ENCODE data around the gene PTPN6.

Gene PTPN6

GRCh38 chr12:6957151-6957701 is 6.1 kb downstream of the PTPN6 start:
- no peak for DNase-seq

GRCh38 chr12:6957741-6958608 is 6.8 kb downstream of the PTPN6 start:
- no peak for DNase-seq

GRCh38 chr12:6958609-6959057 is 7.5 kb downstream of the PTPN6 start:
- no peak for DNase-seq

GRCh38 chr12:6959058-6959804 is 8.1 kb downstream of the PTPN6 start:
- DNase-seq: no peak

GRCh38 chr12:6959805-6960592 is 8.8 kb downstream of the PTPN6 start:
- DNase-seq: no peak

- DNase-seq: peak; percentile 69
These were observed 9.6 kb downstream of the PTPN6 start for GRCh38 chr12:6960593-6961277.

- peak; percentile 89 for DNase-seq
These were observed 10.1 kb downstream of the PTPN6 start for GRCh38 chr12:6961278-6961694.

GRCh38 chr12:6961695-6962284 is 10.6 kb downstream of the PTPN6 start:
- peak; percentile 97 for DNase-seq

- DNase-seq: no peak
These were observed 11.3 kb downstream of the PTPN6 start for GRCh38 chr12:6962285-6963015.

- no peak for DNase-seq
These were observed 12.0 kb downstream of the PTPN6 start for GRCh38 chr12:6963016-6963731.

- no peak for DNase-seq
These were observed 12.7 kb downstream of the PTPN6 start for GRCh38 chr12:6963791-6964413.

- peak; percentile 67 for DNase-seq
These were observed 13.5 kb downstream of the PTPN6 start for GRCh38 chr12:6964605-6965025.

GRCh38 chr12:6965026-6965661 is 14.0 kb downstream of the PTPN6 start:
- peak; percentile 94 for DNase-seq

GRCh38 chr12:6965714-6966113 is 14.6 kb downstream of the PTPN6 start:
- no peak for DNase-seq

GRCh38 chr12:6966351-6966750 is 15.2 kb downstream of the PTPN6 start:
- no peak for DNase-seq

GRCh38 chr12:6967651-6968100 is 16.5 kb downstream of the PTPN6 start:
- no peak for DNase-seq

GRCh38 chr12:6968426-6968825 is 17.3 kb downstream of the PTPN6 start:
- DNase-seq: no peak

- peak; percentile 44 for DNase-seq
These were observed 19.0 kb downstream of the PTPN6 start for GRCh38 chr12:6970096-6970527.

- no peak for DNase-seq
These were observed 23.0 kb downstream of the PTPN6 start for GRCh38 chr12:6974180-6974579.
